ENCODE measurements around the gene ZNF14. TPM values are rescaled to one million over a fixed set of nuclear protein-coding genes. Genes with fewer than 3 reads are reported as not detected.
A peak's percentile ranks its signal among the peaks of the same experiment; 100 is the strongest.
"Not testable (repeated sequence)": the region's sequence is repeated elsewhere in the genome, so short reads cannot be mapped to it uniquely, and the experiment has no call there.

Gene ZNF14
- total RNA-seq, 1 experiment from 2014 or later: 12.1 TPM

- Histone ChIP-seq H3K9me3 (ENCODE audit: low read length) (no peaks in the 10 kb centered on the region), H2AFZ (ENCODE audit: low read length) (no peak overlapping the region), H3K27ac (ENCODE audit: low read length) (no peak overlapping the region), H3K4me2 (ENCODE audit: low read depth, low read length, poor library complexity, severe bottlenecking) (no peak overlapping the region), H3K36me3 (ENCODE audit: insufficient read depth, low read length) (no peaks in the 10 kb centered on the region), H3K79me2 (ENCODE audit: low read length) (no peaks in the 10 kb centered on the region), H3K9me2 (replicated peaks; ENCODE audit: insufficient read depth, low read length) (no peaks in the 10 kb centered on the region), H3K4me3 (ENCODE audit: low read length) (no peak overlapping the region), H3K9ac (ENCODE audit: low read length) (no peak overlapping the region), H3K27me3 (ENCODE audit: low read length) (no peaks in the 10 kb centered on the region), H4K20me1 (ENCODE audit: insufficient read depth, low read depth, low read length) (no peaks in the 10 kb centered on the region), H3K4me1 (ENCODE audit: low read length) (no peaks in the 10 kb centered on the region)
- no peak for DNase-seq
These were observed 16.4 kb upstream of the ZNF14 start for GRCh38 chr19:19749117-19749907.

- no peaks in the 10 kb centered on the region for H3K9me2 ChIP-seq (replicated peaks; ENCODE audit: insufficient read depth, low read length)
- H2AFZ ChIP-seq (ENCODE audit: low read length): no peak overlapping the region
- no peaks in the 10 kb centered on the region for H3K27me3 ChIP-seq (ENCODE audit: low read length)
These were observed 15.5 kb upstream of the ZNF14 start for GRCh38 chr19:19748249-19748938.

DNA sequence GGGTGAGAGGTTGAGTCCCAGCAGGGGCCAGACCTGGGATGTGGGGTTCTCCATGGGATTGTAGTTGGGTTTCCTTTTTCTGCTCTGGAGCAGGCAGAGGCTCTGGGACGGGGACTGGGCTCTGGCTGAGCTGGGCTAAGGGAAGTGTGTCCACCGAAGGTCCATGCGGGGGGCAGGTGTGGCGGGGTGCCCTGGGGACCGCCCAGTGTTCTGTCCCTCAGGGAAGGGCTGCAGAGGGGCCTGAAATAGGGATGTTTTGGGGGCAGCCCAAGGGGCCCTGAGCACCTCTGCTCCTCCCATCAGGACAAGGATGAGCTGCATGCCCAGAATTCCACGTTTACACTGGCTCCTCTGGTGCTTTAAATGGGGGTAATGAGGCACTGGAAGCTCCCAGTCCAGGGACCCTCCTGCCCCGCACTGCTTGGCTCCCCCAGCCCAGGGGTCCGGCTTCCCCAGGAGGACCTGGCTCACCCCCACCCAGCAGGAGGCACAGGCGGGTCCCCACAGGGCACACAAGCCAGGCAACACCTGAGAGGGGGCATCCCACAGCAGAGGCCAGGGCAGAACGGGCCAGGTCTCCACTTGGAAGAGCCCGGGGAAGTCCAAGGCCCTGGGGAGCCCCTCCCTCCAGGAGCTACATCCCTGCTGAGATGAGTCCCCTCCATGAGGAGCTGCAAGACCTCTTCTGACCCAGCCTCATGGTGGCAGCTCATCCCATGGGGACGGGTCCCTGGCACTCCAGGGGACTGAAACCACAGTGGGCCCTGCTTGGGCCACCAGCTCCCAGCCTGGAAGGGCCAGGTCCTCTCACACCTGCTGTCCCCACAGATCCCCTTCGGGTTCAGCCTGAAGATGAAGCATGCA is 14.7 kb upstream of the ZNF14 start:
- Histone ChIP-seq H3K27ac (ENCODE audit: low read length) (no peak overlapping the region), H3K4me3 (ENCODE audit: low read length) (no peak overlapping the region), H2AFZ (ENCODE audit: low read length) (no peak overlapping the region), H3K4me2 (ENCODE audit: low read depth, low read length, poor library complexity, severe bottlenecking) (no peak overlapping the region), H3K79me2 (ENCODE audit: low read length) (no peaks in the 10 kb centered on the region), H3K9me3 (ENCODE audit: low read length) (no peaks in the 10 kb centered on the region), H3K4me1 (ENCODE audit: low read length) (no peaks in the 10 kb centered on the region), H4K20me1 (ENCODE audit: insufficient read depth, low read depth, low read length) (no peaks in the 10 kb centered on the region), H3K27me3 (ENCODE audit: low read length) (no peaks in the 10 kb centered on the region), H3K9ac (ENCODE audit: low read length) (no peak overlapping the region), H3K36me3 (ENCODE audit: insufficient read depth, low read length) (no peaks in the 10 kb centered on the region), H3K9me2 (replicated peaks; ENCODE audit: insufficient read depth, low read length) (no peaks in the 10 kb centered on the region)
- no peak for DNase-seq

More at GRCh38 chr19:19748249-19748938, 15.5 kb upstream of the ZNF14 start:
- Histone ChIP-seq H4K20me1 (ENCODE audit: insufficient read depth, low read depth, low read length) (no peaks in the 10 kb centered on the region), H3K4me1 (ENCODE audit: low read length) (no peaks in the 10 kb centered on the region), H3K36me3 (ENCODE audit: insufficient read depth, low read length) (no peaks in the 10 kb centered on the region), H3K4me3 (ENCODE audit: low read length) (no peak overlapping the region), H3K9me3 (ENCODE audit: low read length) (no peaks in the 10 kb centered on the region), H3K79me2 (ENCODE audit: low read length) (no peaks in the 10 kb centered on the region), H3K9ac (ENCODE audit: low read length) (no peak overlapping the region), H3K4me2 (ENCODE audit: low read depth, low read length, poor library complexity, severe bottlenecking) (no peak overlapping the region), H3K27ac (ENCODE audit: low read length) (no peak overlapping the region)
- no peak for DNase-seq

GRCh38 chr19:19746286-19747213 is 13.6 kb upstream of the ZNF14 start:
- DNase-seq: no peak
- H3K9me3 ChIP-seq (ENCODE audit: low read length): no peaks in the 10 kb centered on the region
- no peak overlapping the region for H2AFZ ChIP-seq (ENCODE audit: low read length)
- no peaks in the 10 kb centered on the region for H4K20me1 ChIP-seq (ENCODE audit: insufficient read depth, low read depth, low read length)
- H3K4me2 ChIP-seq (ENCODE audit: low read depth, low read length, poor library complexity, severe bottlenecking): no peak overlapping the region
- no peaks in the 10 kb centered on the region for H3K27me3 ChIP-seq (ENCODE audit: low read length)
- H3K4me3 ChIP-seq (ENCODE audit: low read length): no peak overlapping the region
- H3K36me3 ChIP-seq (ENCODE audit: insufficient read depth, low read length): no peaks in the 10 kb centered on the region
- no peak overlapping the region for H3K27ac ChIP-seq (ENCODE audit: low read length)
- no peaks in the 10 kb centered on the region for H3K4me1 ChIP-seq (ENCODE audit: low read length)
- H3K9ac ChIP-seq (ENCODE audit: low read length): no peak overlapping the region
- no peaks in the 10 kb centered on the region for H3K9me2 ChIP-seq (replicated peaks; ENCODE audit: insufficient read depth, low read length)
- no peaks in the 10 kb centered on the region for H3K79me2 ChIP-seq (ENCODE audit: low read length)

DNA sequence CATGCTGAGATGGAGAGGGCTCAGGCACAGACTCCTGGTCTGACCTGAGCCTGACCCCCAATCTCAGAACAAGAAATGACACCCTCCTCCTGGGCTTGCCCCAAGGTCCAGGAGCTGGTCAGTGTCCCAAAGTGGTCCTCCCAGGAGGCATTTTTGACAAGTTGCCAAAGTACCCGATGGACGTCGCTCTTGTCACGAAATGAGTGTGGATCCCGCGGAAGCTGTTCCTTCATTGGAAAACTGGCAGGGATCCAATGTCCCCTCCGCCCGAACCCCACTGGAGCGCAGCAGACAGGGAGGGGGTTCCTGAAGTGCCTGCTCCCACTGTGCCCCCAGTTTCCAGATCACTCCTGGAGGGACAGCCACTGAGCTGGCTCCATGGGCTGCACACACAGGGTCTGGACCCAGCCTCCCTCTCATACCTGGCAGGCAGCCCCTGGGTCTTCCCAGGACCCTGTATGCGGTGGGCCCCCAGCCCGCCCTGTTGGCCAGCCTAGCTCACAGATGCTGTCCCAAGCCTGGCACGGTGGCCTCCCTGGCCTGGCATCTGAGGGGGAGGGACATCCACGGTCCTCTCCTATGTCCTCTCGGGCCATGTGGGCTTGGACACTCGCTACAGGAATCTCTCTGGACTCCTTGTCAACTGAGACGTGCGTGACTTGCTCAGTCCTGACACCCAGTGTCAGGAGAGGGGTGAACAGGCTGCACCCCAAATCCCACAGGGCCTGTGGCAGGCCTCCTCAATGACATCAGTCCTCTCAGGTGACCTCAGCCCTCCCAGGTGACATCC is 12.8 kb upstream of the ZNF14 start:
- peak; percentile 71 for DNase-seq
- H3K4me3 ChIP-seq (ENCODE audit: low read length): no peak overlapping the region
- no peaks in the 10 kb centered on the region for H3K36me3 ChIP-seq (ENCODE audit: insufficient read depth, low read length)
- H3K4me1 ChIP-seq (ENCODE audit: low read length): no peaks in the 10 kb centered on the region
- no peak overlapping the region for H3K27ac ChIP-seq (ENCODE audit: low read length)
- no peaks in the 10 kb centered on the region for H3K27me3 ChIP-seq (ENCODE audit: low read length)
- H3K9me2 ChIP-seq (replicated peaks; ENCODE audit: insufficient read depth, low read length): no peaks in the 10 kb centered on the region
- no peaks in the 10 kb centered on the region for H4K20me1 ChIP-seq (ENCODE audit: insufficient read depth, low read depth, low read length)
- H2AFZ ChIP-seq (ENCODE audit: low read length): no peak overlapping the region
- no peaks in the 10 kb centered on the region for H3K79me2 ChIP-seq (ENCODE audit: low read length)
- H3K4me2 ChIP-seq (ENCODE audit: low read depth, low read length, poor library complexity, severe bottlenecking): no peak overlapping the region
- H3K9me3 ChIP-seq (ENCODE audit: low read length): no peaks in the 10 kb centered on the region
- H3K9ac ChIP-seq (ENCODE audit: low read length): no peak overlapping the region

GRCh38 chr19:19744641-19745040 is 11.7 kb upstream of the ZNF14 start:
- no peak overlapping the region for H3K9ac ChIP-seq (ENCODE audit: low read length)
- no peak overlapping the region for H3K4me2 ChIP-seq (ENCODE audit: low read depth, low read length, poor library complexity, severe bottlenecking)
- DNase-seq: no peak
- H3K9me3 ChIP-seq (ENCODE audit: low read length): no peaks in the 10 kb centered on the region
- H3K79me2 ChIP-seq (ENCODE audit: low read length): no peaks in the 10 kb centered on the region
- H3K4me3 ChIP-seq (ENCODE audit: low read length): no peak overlapping the region
- H3K9me2 ChIP-seq (replicated peaks; ENCODE audit: insufficient read depth, low read length): no peaks in the 10 kb centered on the region
- H3K4me1 ChIP-seq (ENCODE audit: low read length): no peaks in the 10 kb centered on the region
- H2AFZ ChIP-seq (ENCODE audit: low read length): no peak overlapping the region
- H4K20me1 ChIP-seq (ENCODE audit: insufficient read depth, low read depth, low read length): no peaks in the 10 kb centered on the region
- no peaks in the 10 kb centered on the region for H3K27me3 ChIP-seq (ENCODE audit: low read length)
- no peak overlapping the region for H3K27ac ChIP-seq (ENCODE audit: low read length)
- no peaks in the 10 kb centered on the region for H3K36me3 ChIP-seq (ENCODE audit: insufficient read depth, low read length)

DNA sequence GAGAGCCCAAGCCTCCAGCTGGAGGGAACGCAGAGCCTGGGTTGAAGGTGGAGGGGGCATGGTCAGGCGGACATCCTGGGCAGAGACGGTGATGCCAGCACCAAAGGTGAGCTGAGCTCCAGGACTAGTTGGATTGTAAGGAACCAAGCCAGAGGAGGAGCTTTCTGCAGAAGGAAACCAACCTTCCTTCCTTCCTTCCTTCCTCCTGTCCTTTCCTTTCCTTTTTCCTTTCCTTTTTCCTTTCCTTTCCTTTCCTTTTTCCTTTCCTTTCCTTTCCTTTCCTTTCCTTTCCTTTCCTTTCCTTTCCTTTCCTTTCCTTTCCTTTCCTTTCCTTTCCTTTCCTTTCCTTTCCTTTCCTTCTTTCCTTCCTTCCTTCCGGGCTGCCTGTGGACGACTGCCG is 11.0 kb upstream of the ZNF14 start:
- DNase-seq: peak; percentile 32
- not testable (repeated sequence) for H4K20me1 ChIP-seq (ENCODE audit: insufficient read depth, low read depth, low read length); H3K9ac ChIP-seq (ENCODE audit: low read length); H3K27ac ChIP-seq (ENCODE audit: low read length); H2AFZ ChIP-seq (ENCODE audit: low read length); H3K9me3 ChIP-seq (ENCODE audit: low read length); H3K27me3 ChIP-seq (ENCODE audit: low read length); H3K4me1 ChIP-seq (ENCODE audit: low read length); H3K4me3 ChIP-seq (ENCODE audit: low read length); H3K9me2 ChIP-seq (replicated peaks; ENCODE audit: insufficient read depth, low read length); H3K36me3 ChIP-seq (ENCODE audit: insufficient read depth, low read length); H3K4me2 ChIP-seq (ENCODE audit: low read depth, low read length, poor library complexity, severe bottlenecking); H3K79me2 ChIP-seq (ENCODE audit: low read length)
